ENCODE data around the gene ASRGL1.

ASRGL1 gene

DNA sequence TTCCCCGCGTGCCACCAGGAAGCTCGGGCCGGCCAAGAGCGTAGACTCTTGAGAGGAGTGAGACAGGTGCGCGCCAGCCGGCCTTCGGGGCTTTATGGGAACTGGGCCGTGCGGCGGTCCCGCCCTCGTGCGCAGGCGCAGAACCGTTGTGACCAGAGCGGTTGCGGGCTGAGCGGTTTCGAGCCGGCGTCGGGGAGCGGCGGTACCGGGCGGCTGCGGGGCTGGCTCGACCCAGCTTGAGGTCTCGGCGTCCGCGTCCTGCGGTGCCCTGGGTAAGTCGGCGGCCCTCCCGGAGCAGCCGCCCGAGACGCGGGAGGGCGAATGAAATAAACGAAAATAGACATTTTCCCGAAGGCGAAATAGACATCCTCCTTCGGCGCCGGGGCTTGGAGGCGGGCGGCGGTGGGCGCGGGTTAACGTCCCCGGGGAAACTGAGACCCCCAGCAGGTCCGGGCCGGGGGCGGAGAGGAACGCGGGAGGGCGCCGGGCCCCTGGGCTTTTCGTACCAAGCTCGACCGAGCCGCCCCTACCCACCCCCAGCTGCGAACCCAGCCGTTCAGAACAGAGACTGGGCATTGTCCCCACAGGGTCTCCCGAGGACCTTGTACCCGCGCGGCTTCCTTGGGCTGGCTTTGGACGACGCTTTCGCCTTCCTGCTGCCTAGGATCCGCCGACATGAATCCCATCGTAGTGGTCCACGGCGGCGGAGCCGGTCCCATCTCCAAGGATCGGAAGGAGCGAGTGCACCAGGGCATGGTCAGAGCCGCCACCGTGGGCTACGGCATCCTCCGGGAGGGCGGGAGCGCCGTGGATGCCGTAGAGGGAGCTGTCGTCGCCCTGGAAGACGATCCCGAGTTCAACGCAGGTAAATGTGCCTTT is at the start of gene ASRGL1:
ASRGL1 (plus strand) TSS at position 146 of the 879 bp plus-strand sequence; CDS start at position 676, 530 bp downstream.
- Histone ChIP-seq H3K36me3 (no peaks in the 10 kb centered on the region), H3K27me3 (peaks cover 53 to 62% (median 58%) of the 10 kb centered on the region in 11 experiments), H4K20me1 (no peaks in the 10 kb centered on the region), H3K4me3 (peak within 1 kb of the TSS; percentile 58 to 74 (median 66)), H3K27ac (peak within 1 kb of the TSS in 4 of 11 experiments; percentile 11 to 46 (median 26); a peak in 4 of 22 replicates), H3K9me3 (replicated peaks in 1 of 11) (peaks cover 0 to 21% (median 6%) of the 10 kb centered on the region in 11 experiments; a peak in 10 of 22 replicates), H3K4me2 (peak within 1 kb of the TSS; percentile 77 to 94 (median 84)), H3K4me1 (peaks cover 12 to 58% (median 26%) of the 10 kb centered on the region in 10 experiments), H3K9ac (peak within 1 kb of the TSS; percentile 49 to 75 (median 70); a peak in 21 of 22 replicates)
- no peak for TF ChIP-seq Cebpa-rat (IDR thresholded peaks at IDR 0.05)

DNA sequence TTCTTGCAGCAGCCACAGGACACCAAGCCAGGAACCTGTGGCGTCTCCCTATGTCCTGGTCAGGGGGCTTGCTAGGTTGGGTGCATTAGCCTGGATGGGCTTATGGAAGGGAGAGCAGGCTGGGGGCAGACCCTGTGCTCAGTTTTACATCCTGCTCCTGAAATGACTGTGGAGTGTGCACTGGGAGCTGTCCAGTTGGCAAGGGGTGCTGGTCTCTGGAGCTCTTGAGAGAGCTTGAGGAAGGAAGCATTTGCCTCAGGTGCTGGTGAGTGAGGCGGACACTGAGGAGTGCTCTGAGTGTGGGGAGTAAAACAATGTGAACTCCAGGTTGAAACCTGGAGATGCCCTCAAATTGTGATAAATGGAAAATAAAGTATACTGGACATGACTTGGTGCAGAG is 41.7 kb upstream of the ASRGL1 start:
- TF ChIP-seq Cebpa-rat (IDR thresholded peaks at IDR 0.05), result no peak
- H3K9me3 ChIP-seq (replicated peaks in 1 of 11), result no peaks in the 10 kb centered on the region
- no peak overlapping the region for H3K4me3 ChIP-seq
- no peak overlapping the region for H3K4me2 ChIP-seq
- H3K4me1 ChIP-seq, result no peaks in the 10 kb centered on the region
- H3K36me3 ChIP-seq, result no peaks in the 10 kb centered on the region
- no peak overlapping the region for H3K27ac ChIP-seq
- no peaks in the 10 kb centered on the region for H3K27me3 ChIP-seq
- no peaks in the 10 kb centered on the region; a peak in 1 of 22 replicates for H4K20me1 ChIP-seq
- no peak overlapping the region for H3K9ac ChIP-seq

DNA sequence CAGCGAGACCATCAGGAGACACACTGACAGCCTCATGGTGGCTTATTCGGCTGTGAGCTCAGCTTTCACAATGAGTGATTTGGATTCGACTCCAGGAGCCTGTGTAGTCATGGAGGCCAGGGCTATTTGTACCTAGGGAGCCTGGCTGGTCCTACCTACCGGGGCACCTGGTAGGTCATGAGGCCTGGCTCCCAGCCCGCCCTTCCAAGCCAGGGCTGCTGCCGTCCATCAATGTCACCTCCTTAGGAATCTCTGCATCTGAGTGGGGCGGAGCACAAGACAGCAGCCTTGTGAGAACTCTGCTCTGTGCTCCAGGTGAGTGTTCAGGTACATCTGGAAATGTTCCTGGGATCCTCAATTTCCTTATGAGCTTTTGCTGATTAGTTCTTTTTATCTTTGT is 38.3 kb upstream of the ASRGL1 start, which contains the start of gene SCGB1D4:
SCGB1D4 (minus strand) TSS at position 101 of the 400 bp plus-strand sequence; CDS start at position 36, 65 bp downstream.
- H3K27ac ChIP-seq, result no peak within 1 kb of the TSS
- no peaks in the 10 kb centered on the region for H3K27me3 ChIP-seq
- no peaks in the 10 kb centered on the region; a peak in 1 of 22 replicates for H4K20me1 ChIP-seq
- no peaks in the 10 kb centered on the region for H3K36me3 ChIP-seq
- no peaks in the 10 kb centered on the region for H3K9me3 ChIP-seq (replicated peaks in 1 of 11)
- TF ChIP-seq Cebpa-rat (IDR thresholded peaks at IDR 0.05), result no peak
- no peak within 1 kb of the TSS for H3K9ac ChIP-seq
- H3K4me1 ChIP-seq, result no peaks in the 10 kb centered on the region
- H3K4me3 ChIP-seq, result no peak within 1 kb of the TSS
- H3K4me2 ChIP-seq, result no peak within 1 kb of the TSS

DNA sequence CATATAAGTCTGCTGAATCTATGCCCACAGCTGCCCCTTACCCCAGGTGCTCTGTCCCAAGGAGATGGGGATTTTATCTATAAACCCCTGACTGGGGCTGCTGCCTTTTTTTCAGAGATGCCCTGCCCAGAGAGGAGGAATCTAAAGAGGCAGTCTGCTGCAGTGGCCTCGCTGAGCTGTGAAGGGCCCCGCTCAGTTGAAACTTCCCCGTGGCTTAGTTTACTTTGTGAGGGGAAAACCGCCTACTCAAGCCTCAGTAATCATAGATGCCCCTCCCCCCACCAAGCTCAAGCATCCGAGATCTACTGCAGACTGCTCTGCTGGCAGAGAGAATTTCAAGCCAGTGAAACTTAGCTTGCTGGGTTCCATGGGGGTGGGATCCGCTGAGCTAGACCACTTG is 31.0 kb upstream of the ASRGL1 start:
- Histone ChIP-seq H3K9ac (no peak overlapping the region), H3K36me3 (peaks cover 0 to 3% (median 0%) of the 10 kb centered on the region in 11 experiments; a peak in 1 of 22 replicates), H3K27ac (no peak overlapping the region), H3K9me3 (replicated peaks in 1 of 11) (peaks cover 21 to 29% (median 25%) of the 10 kb centered on the region in 11 experiments), H3K4me3 (no peak overlapping the region), H3K4me1 (peaks cover 0 to 14% (median 7%) of the 10 kb centered on the region in 10 experiments; a peak in 12 of 20 replicates), H3K4me2 (peak overlapping the region in 4 of 11 experiments; percentile 13 to 45 (median 31); a peak in 10 of 22 replicates), H3K27me3 (no peaks in the 10 kb centered on the region), H4K20me1 (no peaks in the 10 kb centered on the region)
- TF ChIP-seq Cebpa-rat (IDR thresholded peaks at IDR 0.05), result no peak

DNA sequence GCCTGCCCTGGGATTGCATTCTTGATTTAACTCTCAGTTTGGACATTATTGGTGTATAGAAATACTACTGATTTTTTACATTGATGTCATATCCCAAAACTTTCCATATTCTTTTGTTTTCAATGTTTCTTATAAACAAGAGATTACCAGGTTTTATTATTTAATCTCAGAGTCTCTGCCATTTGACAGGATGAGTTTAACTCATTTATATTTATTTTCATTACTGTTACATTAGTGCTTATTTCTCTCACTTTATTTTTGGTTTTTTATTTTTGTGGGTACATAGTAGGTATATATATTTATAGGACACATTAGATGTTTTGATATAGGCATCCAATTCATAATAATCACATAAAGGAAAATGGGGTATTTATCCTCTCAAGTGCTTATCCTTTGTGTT is 29.3 kb upstream of the ASRGL1 start:
- no peaks in the 10 kb centered on the region for H3K27me3 ChIP-seq
- no peak overlapping the region for H3K9ac ChIP-seq
- H4K20me1 ChIP-seq, result no peaks in the 10 kb centered on the region
- TF ChIP-seq Cebpa-rat (IDR thresholded peaks at IDR 0.05), result no peak
- no peak overlapping the region for H3K27ac ChIP-seq
- no peak overlapping the region for H3K4me3 ChIP-seq
- peaks cover 21 to 29% (median 25%) of the 10 kb centered on the region in 11 experiments for H3K9me3 ChIP-seq (replicated peaks in 1 of 11)
- H3K4me2 ChIP-seq, result no peak overlapping the region
- H3K36me3 ChIP-seq, result peaks cover 0 to 3% (median 0%) of the 10 kb centered on the region in 11 experiments; a peak in 1 of 22 replicates
- H3K4me1 ChIP-seq, result peaks cover 0 to 14% (median 7%) of the 10 kb centered on the region in 10 experiments; a peak in 12 of 20 replicates

DNA sequence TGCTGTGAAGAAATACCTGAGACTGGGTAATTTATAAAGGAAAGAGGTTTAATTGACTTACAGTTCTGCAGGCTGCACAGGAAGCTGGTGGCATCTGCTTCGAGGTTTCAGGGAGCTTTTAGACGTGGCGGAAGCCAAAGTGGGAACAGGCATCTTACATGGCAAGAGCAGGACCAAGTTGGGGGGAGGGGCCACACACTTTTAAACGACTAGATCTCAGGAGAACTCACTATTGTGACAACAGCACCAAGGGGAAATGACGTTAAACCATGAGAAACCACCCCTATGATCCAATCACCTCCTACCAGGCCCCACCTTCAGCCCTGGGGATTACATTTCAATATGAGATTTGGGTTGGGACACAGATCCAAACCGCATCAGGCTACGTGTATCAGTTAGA is 27.3 kb upstream of the ASRGL1 start:
- peaks cover 21 to 29% (median 25%) of the 10 kb centered on the region in 11 experiments for H3K9me3 ChIP-seq (replicated peaks in 1 of 11)
- peak overlapping the region in 3 of 11 experiments; percentile 12 to 18 (median 15); a peak in 1 of 22 replicates for H3K4me2 ChIP-seq
- H3K9ac ChIP-seq, result no peak overlapping the region
- H3K36me3 ChIP-seq, result peaks cover 0 to 3% (median 0%) of the 10 kb centered on the region in 11 experiments; a peak in 1 of 22 replicates
- peaks cover 0 to 14% (median 7%) of the 10 kb centered on the region in 10 experiments; a peak in 12 of 20 replicates for H3K4me1 ChIP-seq
- no peak overlapping the region for H3K4me3 ChIP-seq
- no peak for TF ChIP-seq Cebpa-rat (IDR thresholded peaks at IDR 0.05)
- no peaks in the 10 kb centered on the region for H3K27me3 ChIP-seq
- H3K27ac ChIP-seq, result no peak overlapping the region
- no peaks in the 10 kb centered on the region for H4K20me1 ChIP-seq

DNA sequence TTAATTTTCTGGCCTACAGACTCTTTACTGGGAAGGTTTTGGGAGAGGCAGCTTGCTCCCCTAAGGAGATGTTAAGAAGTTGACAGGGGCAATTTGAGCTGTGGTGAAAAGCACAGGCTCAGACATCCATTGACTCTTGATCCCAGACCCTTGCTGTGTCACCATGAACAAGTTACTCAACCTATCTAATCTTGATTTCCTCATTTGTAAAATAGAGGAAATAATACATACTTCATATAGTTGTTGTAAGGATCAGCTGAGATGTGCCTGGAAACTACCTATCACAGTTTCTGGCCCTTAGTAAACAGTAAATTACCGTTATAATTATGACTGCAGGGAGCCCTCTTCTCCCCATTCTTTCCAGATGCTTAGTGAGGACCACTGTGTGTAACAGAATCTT is 21.8 kb upstream of the ASRGL1 start:
- H3K4me1 ChIP-seq, result peaks cover 0 to 10% (median 0%) of the 10 kb centered on the region in 10 experiments; a peak in 4 of 20 replicates
- no peaks in the 10 kb centered on the region for H3K36me3 ChIP-seq
- H3K27ac ChIP-seq, result peak overlapping the region in 1 of 11 experiments; percentile 20; a peak in 1 of 22 replicates
- H3K9me3 ChIP-seq (replicated peaks in 1 of 11), result no peaks in the 10 kb centered on the region
- no peaks in the 10 kb centered on the region for H3K27me3 ChIP-seq
- no peak overlapping the region for H3K4me3 ChIP-seq
- no peak overlapping the region for H3K9ac ChIP-seq
- H3K4me2 ChIP-seq, result peak overlapping the region in 3 of 11 experiments; percentile 0 to 34 (median 31); a peak in 2 of 22 replicates
- no peak for TF ChIP-seq Cebpa-rat (IDR thresholded peaks at IDR 0.05)
- H4K20me1 ChIP-seq, result no peaks in the 10 kb centered on the region

DNA sequence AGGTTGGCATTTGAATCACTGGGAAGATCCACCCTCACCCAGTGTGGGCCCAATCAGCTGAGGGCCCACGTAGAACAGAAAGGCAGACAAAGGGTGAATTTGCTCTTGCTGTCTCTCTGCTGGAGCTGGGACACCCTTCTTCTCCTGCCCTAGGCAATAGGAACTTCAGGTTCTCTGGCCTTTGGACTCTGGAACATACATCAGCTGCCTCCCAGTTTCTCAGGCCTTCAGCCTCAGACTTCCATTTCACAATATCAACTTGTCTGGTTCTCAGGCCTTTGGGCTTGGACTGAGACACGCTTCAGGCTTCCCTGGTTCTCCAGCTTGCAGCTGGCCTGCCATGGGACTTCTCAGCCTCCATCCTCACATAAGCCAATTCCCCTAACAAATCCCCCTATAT is 14.7 kb upstream of the ASRGL1 start:
- no peak overlapping the region for H3K4me2 ChIP-seq
- no peaks in the 10 kb centered on the region for H4K20me1 ChIP-seq
- no peak overlapping the region for H3K9ac ChIP-seq
- no peak overlapping the region for H3K27ac ChIP-seq
- H3K27me3 ChIP-seq, result no peaks in the 10 kb centered on the region
- H3K4me3 ChIP-seq, result no peak overlapping the region
- peaks cover 0 to 7% (median 0%) of the 10 kb centered on the region in 10 experiments; a peak in 3 of 20 replicates for H3K4me1 ChIP-seq
- no peak for TF ChIP-seq Cebpa-rat (IDR thresholded peaks at IDR 0.05)
- no peaks in the 10 kb centered on the region for H3K9me3 ChIP-seq (replicated peaks in 1 of 11)
- no peaks in the 10 kb centered on the region for H3K36me3 ChIP-seq

Measured in BLaER1 treated with 17β-estradiol and CSF1 and Interleukin-3, amounts not matched to agents 10 nM and 100 nM (cell line).